ENCODE results near the gene PRR29. TPM values are rescaled to one million over a fixed set of nuclear protein-coding genes. Genes with fewer than 3 reads are reported as not detected.

The PRR29 gene
- total RNA-seq, 3 donors from 2014 or later (not counting 1 experiment from before 2014, with no cell fraction given) = 0.92 to 1.6 (median 1.6) TPM

DNA sequence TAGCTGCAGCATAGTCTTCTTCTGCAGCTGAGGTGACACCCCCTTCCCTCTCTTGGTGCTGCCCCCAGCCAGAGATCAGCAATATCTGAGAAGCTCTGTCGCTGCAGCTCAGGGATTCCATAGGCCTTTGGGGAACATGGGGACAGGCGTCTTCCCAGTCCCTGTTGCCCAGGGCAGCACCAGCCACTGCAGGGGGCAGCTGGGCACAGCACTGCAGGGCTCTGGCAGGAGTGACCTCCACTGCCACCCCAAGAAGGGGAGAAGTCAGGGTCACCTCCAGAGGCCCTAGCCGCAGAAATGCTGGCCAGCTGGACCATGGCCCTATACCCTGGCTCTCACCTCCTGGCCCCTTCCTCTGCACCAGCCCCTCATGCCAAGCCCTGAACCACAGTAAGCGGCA, 42.4 kb upstream of the PRR29 start:
- H3K27me3 Mint-ChIP-seq (ENCODE audit: low read depth in 2 of 2) = no peaks in the 10 kb centered on the region
- H3K4me1 ChIP-seq (ENCODE audit: control insufficient read depth, insufficient read depth, low read length) = peaks cover 34% of the 10 kb centered on the region
- TF ChIP-seq, protein P1, sequence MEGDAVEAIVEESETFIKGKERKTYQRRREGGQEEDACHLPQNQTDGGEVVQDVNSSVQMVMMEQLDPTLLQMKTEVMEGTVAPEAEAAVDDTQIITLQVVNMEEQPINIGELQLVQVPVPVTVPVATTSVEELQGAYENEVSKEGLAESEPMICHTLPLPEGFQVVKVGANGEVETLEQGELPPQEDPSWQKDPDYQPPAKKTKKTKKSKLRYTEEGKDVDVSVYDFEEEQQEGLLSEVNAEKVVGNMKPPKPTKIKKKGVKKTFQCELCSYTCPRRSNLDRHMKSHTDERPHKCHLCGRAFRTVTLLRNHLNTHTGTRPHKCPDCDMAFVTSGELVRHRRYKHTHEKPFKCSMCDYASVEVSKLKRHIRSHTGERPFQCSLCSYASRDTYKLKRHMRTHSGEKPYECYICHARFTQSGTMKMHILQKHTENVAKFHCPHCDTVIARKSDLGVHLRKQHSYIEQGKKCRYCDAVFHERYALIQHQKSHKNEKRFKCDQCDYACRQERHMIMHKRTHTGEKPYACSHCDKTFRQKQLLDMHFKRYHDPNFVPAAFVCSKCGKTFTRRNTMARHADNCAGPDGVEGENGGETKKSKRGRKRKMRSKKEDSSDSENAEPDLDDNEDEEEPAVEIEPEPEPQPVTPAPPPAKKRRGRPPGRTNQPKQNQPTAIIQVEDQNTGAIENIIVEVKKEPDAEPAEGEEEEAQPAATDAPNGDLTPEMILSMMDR (IDR thresholded peaks at IDR 0.05) = no peak
- H3K27ac ChIP-seq (ENCODE audit: low read length) = no peak overlapping the region
- whole genome bisulfite sequencing (ENCODE audit: insufficient coverage) = 96% methylated on average over 4 of the region's 4 CpGs
- H3K9me3 Mint-ChIP-seq = no peaks in the 10 kb centered on the region
- H3K4me1 Mint-ChIP-seq = peaks cover 14 to 22% of the 10 kb centered on the region in 2 donors
- H3K9me3 ChIP-seq (ENCODE audit: control insufficient read depth, insufficient read depth, low read length) = no peaks in the 10 kb centered on the region
- H3K27ac Mint-ChIP-seq = peak overlapping the region in 1 of 2 donors; percentile 1
- intact Hi-C loops (cut with micrococcal nuclease) = no loop called here
- no peaks in the 10 kb centered on the region for H3K36me3 Mint-ChIP-seq
- no peaks in the 10 kb centered on the region for H3K27me3 ChIP-seq (ENCODE audit: control insufficient read depth, insufficient read depth, low read length)
- no peaks in the 10 kb centered on the region for H3K36me3 ChIP-seq (ENCODE audit: control insufficient read depth, insufficient read depth, low read length)
- no peak overlapping the region for H3K4me3 ChIP-seq (ENCODE audit: low read length)
- H3K4me3 Mint-ChIP-seq = no peak overlapping the region
- DNase-seq = no peak
- no peak for ATAC-seq

DNA sequence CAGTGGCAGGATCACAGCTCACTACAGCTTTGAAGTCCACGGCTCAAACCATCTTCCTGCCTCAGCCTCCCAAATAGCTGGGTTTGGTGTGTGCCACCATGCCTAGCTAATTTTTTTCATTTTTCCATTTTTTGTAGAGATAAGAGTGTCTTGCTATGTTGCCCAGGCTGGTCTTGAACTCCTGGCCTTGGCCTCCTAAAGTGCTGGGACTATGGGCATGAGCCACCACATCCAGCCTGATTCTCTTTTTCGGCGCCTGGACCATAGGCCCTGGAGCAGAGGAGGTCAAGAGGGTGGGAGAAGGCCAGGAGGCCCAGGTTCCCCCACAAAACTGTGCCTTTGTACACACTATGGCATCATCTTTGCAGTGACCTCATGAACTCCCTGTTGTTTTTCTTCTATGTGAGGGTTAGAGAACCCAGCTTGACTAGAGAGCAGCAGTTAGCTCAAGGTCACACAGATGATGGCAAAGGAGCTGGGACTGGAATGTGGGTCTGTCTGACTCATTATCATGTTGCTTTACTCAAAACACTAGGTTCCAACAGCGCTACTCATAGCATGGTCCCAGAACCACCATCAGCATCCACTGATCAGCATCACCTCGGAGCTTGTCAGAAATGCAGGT, 41.7 kb upstream of the PRR29 start:
- Mint-ChIP-seq H3K27me3 (ENCODE audit: low read depth in 2 of 2) (no peaks in the 10 kb centered on the region), H3K36me3 (no peaks in the 10 kb centered on the region), H3K4me3 (no peak overlapping the region), H3K4me1 (peaks cover 16 to 26% of the 10 kb centered on the region in 2 donors), H3K9me3 (no peaks in the 10 kb centered on the region), H3K27ac (no peak overlapping the region)
- Histone ChIP-seq H3K27me3 (ENCODE audit: control insufficient read depth, insufficient read depth, low read length) (no peaks in the 10 kb centered on the region), H3K4me3 (ENCODE audit: low read length) (no peak overlapping the region), H3K9me3 (ENCODE audit: control insufficient read depth, insufficient read depth, low read length) (no peaks in the 10 kb centered on the region), H3K4me1 (ENCODE audit: control insufficient read depth, insufficient read depth, low read length) (peaks cover 39% of the 10 kb centered on the region), H3K27ac (ENCODE audit: low read length) (no peak overlapping the region), H3K36me3 (ENCODE audit: control insufficient read depth, insufficient read depth, low read length) (no peaks in the 10 kb centered on the region)
- intact Hi-C loops (cut with micrococcal nuclease) = no loop called here
- ATAC-seq = no peak
- TF ChIP-seq, protein P1 (IDR thresholded peaks at IDR 0.05) = no peak
- DNase-seq = no peak
- WGBS (ENCODE audit: insufficient coverage) = 92% methylated on average over 5 of the region's 5 CpGs

DNA sequence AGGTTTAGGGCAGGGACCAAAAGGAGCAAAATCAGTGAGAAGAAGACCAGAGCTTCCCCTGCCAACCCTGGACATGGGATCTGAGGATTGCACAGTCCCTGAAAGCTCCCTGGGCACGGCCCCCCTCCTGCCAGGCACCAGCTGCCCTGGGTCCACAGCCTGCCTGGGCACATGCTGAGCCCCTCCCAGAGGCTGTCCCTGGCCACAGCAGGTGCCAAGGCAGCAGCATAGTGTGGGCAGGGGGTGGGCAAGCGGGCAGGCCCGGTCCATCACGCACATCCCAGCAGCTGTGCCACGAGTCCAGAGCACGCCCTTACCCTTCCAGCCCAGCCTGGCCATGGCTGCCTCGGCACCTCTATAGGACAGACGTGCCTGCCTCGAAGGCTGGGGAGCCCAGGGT, 38.1 kb upstream of the PRR29 start:
- no peak for ATAC-seq
- no peak overlapping the region for H3K27ac Mint-ChIP-seq

More for the DNA sequence above, 38.1 kb upstream of the PRR29 start:
- no peak for DNase-seq
- H3K36me3 ChIP-seq (ENCODE audit: control insufficient read depth, insufficient read depth, low read length) = no peaks in the 10 kb centered on the region
- no peaks in the 10 kb centered on the region for H3K27me3 Mint-ChIP-seq (ENCODE audit: low read depth in 2 of 2)
- peaks cover 5 to 27% of the 10 kb centered on the region in 2 donors for H3K4me1 Mint-ChIP-seq
- H3K27ac ChIP-seq (ENCODE audit: low read length) = no peak overlapping the region
- no peaks in the 10 kb centered on the region for H3K36me3 Mint-ChIP-seq
- H3K4me1 ChIP-seq (ENCODE audit: control insufficient read depth, insufficient read depth, low read length) = peaks cover 14% of the 10 kb centered on the region
- H3K4me3 ChIP-seq (ENCODE audit: low read length) = no peak overlapping the region
- H3K27me3 ChIP-seq (ENCODE audit: control insufficient read depth, insufficient read depth, low read length) = no peaks in the 10 kb centered on the region
- no peaks in the 10 kb centered on the region for H3K9me3 Mint-ChIP-seq
- TF ChIP-seq, protein P1 (IDR thresholded peaks at IDR 0.05) = no peak
- H3K4me3 Mint-ChIP-seq = no peak overlapping the region
- 95% methylated on average over 9 of the region's 9 CpGs for whole genome bisulfite sequencing (ENCODE audit: insufficient coverage)
- intact Hi-C loops (cut with micrococcal nuclease) = no loop called here
- H3K9me3 ChIP-seq (ENCODE audit: control insufficient read depth, insufficient read depth, low read length) = no peaks in the 10 kb centered on the region
